Upper lobe of right lung (tissue), 1 donor: Measurements from ENCODE around the gene ZNF280B. TPM values are rescaled to one million over a fixed set of nuclear protein-coding genes. Genes with fewer than 3 reads are reported as not detected.

Source experiments
- ATAC-seq: fragments of 200-7000 bp; cut with Tn5 transposase; one replicate; pipeline ENCODE4 v1.9.1; 2020; ENCODE audit warnings: mild to moderate bottlenecking, moderate library complexity
- DNase-seq: peaks from one replicate; pipeline ENCODE4 v3.0.0-alpha.2; 2020
- H3K27ac ChIP-seq: fragments of 200-600 bp; one replicate; pipeline ENCODE4 v1.8.0; 2022
- H3K27me3 ChIP-seq: fragments of 200-600 bp; one replicate; pipeline ENCODE4 v1.8.0; 2022; ENCODE audit warnings: mild to moderate bottlenecking
- H3K36me3 ChIP-seq: fragments of 200-600 bp; one replicate; pipeline ENCODE4 v1.8.0; 2022
- H3K4me1 ChIP-seq: fragments of 200-600 bp; one replicate; pipeline ENCODE4 v1.8.0; 2022
- H3K4me3 ChIP-seq: fragments of 200-600 bp; one replicate; pipeline ENCODE4 v1.8.0; 2022; ENCODE audit warnings: mild to moderate bottlenecking
- H3K9me3 ChIP-seq: fragments of 200-600 bp; one replicate; pipeline ENCODE4 v1.8.0; 2022
- CTCF ChIP-seq: fragments of 200-600 bp; IDR thresholded peaks from one replicate; pipeline ENCODE4 v1.8.0; 2022; ENCODE audit warnings: antibody characterized with exemption
- intact Hi-C: fragments of 100-400 bp; cut with DNase I; formaldehyde crosslinking; loops from one replicate; pipeline ENCODE4 v1.11.0; 2022
- total RNA-seq: library from RNA; stranded (reverse); fragmentation: NEBNext Ultra II Directional; extraction: Animal tissue kit (Norgen Biotek cat#: 25700); gene quantifications from one replicate; pipeline ENCODE4 v1.2.1, GENCODE V29; 2021
- donor health status: DM: no; HTN: yes; CAD: no; lungs with severe emphysema.

ZNF280B gene
- total RNA-seq, 1 donor from 2014 or later: 0.49 TPM

GRCh38 chr22:22538226-22538989, 29.9 kb upstream of the ZNF280B start:
- H3K27ac ChIP-seq: no peak overlapping the region
- no peak for TF ChIP-seq CTCF
- DNase-seq (no peak), ATAC-seq (no peak)
- no peak overlapping the region for H3K4me3 ChIP-seq
- intact Hi-C loops: no loop called here
- no peaks in the 10 kb centered on the region for H3K9me3 ChIP-seq
- H3K36me3 ChIP-seq: no peaks in the 10 kb centered on the region
- peaks cover 8% of the 10 kb centered on the region for H3K27me3 ChIP-seq
- H3K4me1 ChIP-seq: no peaks in the 10 kb centered on the region

- TF ChIP-seq CTCF: no peak
Measured at GRCh38 chr22:22536916-22537315, 28.4 kb upstream of the ZNF280B start.

GRCh38 chr22:22536515-22536914, 28.0 kb upstream of the ZNF280B start:
- intact Hi-C loops: no loop called here
- H3K9me3 ChIP-seq: no peaks in the 10 kb centered on the region
- no peak for ATAC-seq

More at GRCh38 chr22:22536916-22537315, 28.4 kb upstream of the ZNF280B start:
- Histone ChIP-seq H3K4me3 (no peak overlapping the region), H3K36me3 (no peaks in the 10 kb centered on the region), H3K9me3 (no peaks in the 10 kb centered on the region), H3K27me3 (peaks cover 11% of the 10 kb centered on the region), H3K27ac (no peak overlapping the region), H3K4me1 (no peaks in the 10 kb centered on the region)
- intact Hi-C loops: no loop called here
- DNase-seq (no peak), ATAC-seq (no peak)

GRCh38 chr22:22535662-22536061, 27.1 kb upstream of the ZNF280B start:
- no peaks in the 10 kb centered on the region for H3K4me1 ChIP-seq
- no peak for TF ChIP-seq CTCF

More at GRCh38 chr22:22536515-22536914, 28.0 kb upstream of the ZNF280B start:
- no peak for DNase-seq
- Histone ChIP-seq H3K4me1 (no peaks in the 10 kb centered on the region), H3K27ac (no peak overlapping the region), H3K4me3 (no peak overlapping the region), H3K27me3 (peaks cover 11% of the 10 kb centered on the region), H3K36me3 (no peaks in the 10 kb centered on the region)
- TF ChIP-seq CTCF: no peak

GRCh38 chr22:22534604-22535415, 26.3 kb upstream of the ZNF280B start:
- H3K9me3 ChIP-seq: no peaks in the 10 kb centered on the region
- no peaks in the 10 kb centered on the region for H3K36me3 ChIP-seq
- no peaks in the 10 kb centered on the region for H3K4me1 ChIP-seq
- no peak overlapping the region for H3K27ac ChIP-seq
- DNase-seq (no peak), ATAC-seq (no peak)
- intact Hi-C loops: no loop called here
- no peak overlapping the region for H3K4me3 ChIP-seq
- no peak for TF ChIP-seq CTCF
- peaks cover 11% of the 10 kb centered on the region for H3K27me3 ChIP-seq

More at GRCh38 chr22:22535662-22536061, 27.1 kb upstream of the ZNF280B start:
- Histone ChIP-seq H3K9me3 (no peaks in the 10 kb centered on the region), H3K36me3 (no peaks in the 10 kb centered on the region), H3K4me3 (no peak overlapping the region), H3K27ac (no peak overlapping the region), H3K27me3 (peaks cover 11% of the 10 kb centered on the region)
- intact Hi-C loops: no loop called here
- DNase-seq: no peak
- no peak for ATAC-seq
